DLD1 (cell line): ENCODE results near the gene TRAF2.

Experiments used
- in situ Hi-C: cut with HindIII; loops from 2 replicates; pipeline ENCODE4 v1.10.0; 2017; ENCODE audit warnings: low sequenced_read_pairs

Gene TRAF2

GRCh38 chr9:136930014-136930413 is 43.7 kb downstream of the TRAF2 start:
- in situ Hi-C loops = loop anchor here (10.0 kb wide), 2 partner anchors 45 to 115 kb away; partner anchors contain the start of gene TRAF2

GRCh38 chr9:136931611-136932130 is 45.4 kb downstream of the TRAF2 start:
- in situ Hi-C loops = loop anchor here (10.0 kb wide), 2 partner anchors 47 to 117 kb away; partner anchors contain the start of gene TRAF2

- in situ Hi-C loops = loop anchor here (10.0 kb wide), 2 partner anchors 49 to 119 kb away; partner anchors contain the start of gene TRAF2
Measured at GRCh38 chr9:136934277-136934676, 48.0 kb downstream of the TRAF2 start.

GRCh38 chr9:136935651-136936050 is 49.3 kb downstream of the TRAF2 start:
- in situ Hi-C loops = loop anchor here (10.0 kb wide), 2 partner anchors 51 to 121 kb away; partner anchors contain the start of gene TRAF2

GRCh38 chr9:136936645-136937170 is 50.4 kb downstream of the TRAF2 start:
- in situ Hi-C loops = loop anchor here (10.0 kb wide), 2 partner anchors 52 to 122 kb away; partner anchors contain the start of gene TRAF2

- in situ Hi-C loops = loop anchor here (10.0 kb wide), 2 partner anchors 53 to 123 kb away; partner anchors contain the start of gene TRAF2
Measured at GRCh38 chr9:136937186-136938001, 51.1 kb downstream of the TRAF2 start.

GRCh38 chr9:136939431-136939995 is 53.2 kb downstream of the TRAF2 start:
- in situ Hi-C loops = loop anchor here (10.0 kb wide), 2 partner anchors 55 to 125 kb away; partner anchors contain the start of gene TRAF2

GRCh38 chr9:136939996-136940525 is 53.7 kb downstream of the TRAF2 start:
- in situ Hi-C loops = loop anchor here (10.0 kb wide), 2 partner anchors 55 to 125 kb away; partner anchors contain the start of gene TRAF2

GRCh38 chr9:136940526-136941230 is 54.4 kb downstream of the TRAF2 start:
- in situ Hi-C loops = no loop called here

GRCh38 chr9:136941231-136942111 is 55.2 kb downstream of the TRAF2 start:
- in situ Hi-C loops = no loop called here

- in situ Hi-C loops = no loop called here
Measured at GRCh38 chr9:136942112-136942880, 56.0 kb downstream of the TRAF2 start.

GRCh38 chr9:136942881-136943230 is 56.5 kb downstream of the TRAF2 start:
- in situ Hi-C loops = no loop called here

GRCh38 chr9:136943291-136944211 is 57.2 kb downstream of the TRAF2 start:
- in situ Hi-C loops = no loop called here

- in situ Hi-C loops = no loop called here
Measured at GRCh38 chr9:136944212-136944518, 57.8 kb downstream of the TRAF2 start.

GRCh38 chr9:136944519-136945332 is 58.4 kb downstream of the TRAF2 start, which contains the start of the genes C8G and FBXW5:
Gene C8G (plus strand): TSS chr9:136945243. CDS start chr9:136945321, 78 bp downstream.
Gene FBXW5 (minus strand): TSS chr9:136944738. CDS start chr9:136944083, 655 bp downstream.
- in situ Hi-C loops = no loop called here

- in situ Hi-C loops = no loop called here
Measured at GRCh38 chr9:136945333-136946227, 59.3 kb downstream of the TRAF2 start.
